ENCODE data around the gene EXOG.

EXOG gene

DNA sequence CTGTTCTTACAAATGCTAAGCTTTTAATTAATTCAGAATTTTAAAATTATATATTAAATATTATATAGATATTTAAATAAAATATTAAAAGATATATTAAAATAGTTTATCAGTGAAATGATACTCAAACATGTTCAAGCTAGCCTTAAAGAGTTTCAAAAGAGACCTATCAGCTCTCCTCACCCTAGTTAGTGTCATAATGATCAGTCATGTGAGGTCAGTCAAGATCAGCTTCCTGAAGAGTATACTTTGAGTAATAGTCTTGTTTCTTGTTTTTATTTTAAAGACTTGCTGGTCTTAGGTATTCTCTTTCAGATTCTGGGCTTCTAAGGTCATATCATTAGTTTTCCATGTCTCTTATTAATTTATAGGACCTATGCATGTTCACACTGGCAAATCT is 14.5 kb downstream of the EXOG start:
- DNase-seq (ENCODE audit: low spot score) = no peak

DNA sequence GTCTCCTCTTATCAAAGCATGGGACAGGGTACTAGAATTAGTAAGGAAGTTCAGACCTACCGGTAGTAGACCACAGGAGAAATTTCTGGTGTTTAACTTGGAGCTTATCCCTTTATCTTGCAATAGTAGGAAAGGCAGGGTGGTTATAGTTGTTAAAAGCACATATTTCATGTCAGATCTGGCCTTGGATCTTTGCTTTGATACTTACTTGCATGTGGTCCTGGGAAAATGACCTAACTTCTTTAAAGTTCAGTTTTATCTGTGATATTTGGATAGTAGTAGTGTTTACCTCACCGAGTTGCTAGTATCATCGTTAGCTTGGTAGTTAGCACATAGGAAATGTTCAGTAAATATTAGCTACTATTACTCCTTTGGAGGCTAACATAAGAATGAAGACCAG is 15.4 kb downstream of the EXOG start:
- DNase-seq (ENCODE audit: low spot score) = no peak

DNA sequence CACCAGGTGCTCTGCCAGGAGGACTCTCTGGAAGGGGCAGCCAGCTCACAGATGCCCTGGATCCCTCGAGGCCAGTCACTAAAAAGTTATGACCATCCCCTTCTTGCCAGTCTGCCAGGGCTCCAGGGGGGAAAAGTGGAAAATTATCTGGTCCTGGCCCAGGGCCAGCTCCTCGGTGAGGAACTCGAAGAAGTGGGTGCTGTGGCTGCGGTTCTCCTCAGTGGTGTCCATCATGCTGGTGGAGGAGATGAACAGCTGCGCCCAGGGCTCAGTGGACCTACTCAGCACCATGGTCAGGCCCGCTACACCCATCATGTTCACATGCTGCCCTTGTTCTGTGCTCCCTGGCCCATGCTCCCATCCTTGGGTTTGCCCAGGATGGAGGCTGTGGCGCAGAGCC is 19.2 kb downstream of the EXOG start:
- no peak for DNase-seq (ENCODE audit: low spot score)

DNA sequence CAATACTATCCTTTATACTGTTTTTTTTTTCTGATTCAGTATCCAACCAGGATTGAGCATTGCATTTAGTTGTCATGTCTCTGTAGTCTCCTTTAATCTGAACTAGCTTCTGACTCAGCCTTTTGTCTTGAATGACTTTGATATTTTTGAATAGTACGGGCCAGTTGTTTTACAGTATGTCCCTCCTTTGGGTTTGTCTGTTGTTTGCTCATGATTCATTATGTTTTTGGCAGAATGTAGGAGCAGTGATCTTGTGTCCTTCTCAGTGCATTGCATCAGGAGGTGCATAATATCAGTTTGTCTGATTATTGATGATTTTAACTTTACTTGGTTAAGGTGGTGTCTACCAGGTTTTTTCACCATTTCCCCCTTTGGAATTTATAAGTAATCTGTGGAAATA is 20.5 kb downstream of the EXOG start:
- no peak for DNase-seq (ENCODE audit: low spot score)

DNA sequence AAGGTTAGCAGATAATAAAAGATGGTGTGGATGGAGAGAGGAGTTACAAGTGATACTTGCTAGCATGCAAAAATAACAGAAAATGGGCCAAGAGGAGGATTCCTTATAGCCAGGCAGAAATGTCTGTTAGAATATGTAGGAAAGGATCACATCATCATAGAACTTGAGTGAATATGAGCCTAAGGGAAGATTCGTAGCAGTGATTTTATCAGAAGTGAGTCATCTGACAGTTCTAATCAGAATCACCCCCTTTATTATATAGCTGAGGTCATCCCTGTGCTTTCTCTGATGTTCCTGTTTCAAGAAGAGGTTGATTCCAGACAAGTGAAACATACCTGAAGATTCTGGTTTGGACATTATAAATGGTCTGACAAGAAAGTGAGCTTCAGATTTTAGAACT is 22.9 kb downstream of the EXOG start:
- peak; percentile 18 for DNase-seq (ENCODE audit: low spot score)

DNA sequence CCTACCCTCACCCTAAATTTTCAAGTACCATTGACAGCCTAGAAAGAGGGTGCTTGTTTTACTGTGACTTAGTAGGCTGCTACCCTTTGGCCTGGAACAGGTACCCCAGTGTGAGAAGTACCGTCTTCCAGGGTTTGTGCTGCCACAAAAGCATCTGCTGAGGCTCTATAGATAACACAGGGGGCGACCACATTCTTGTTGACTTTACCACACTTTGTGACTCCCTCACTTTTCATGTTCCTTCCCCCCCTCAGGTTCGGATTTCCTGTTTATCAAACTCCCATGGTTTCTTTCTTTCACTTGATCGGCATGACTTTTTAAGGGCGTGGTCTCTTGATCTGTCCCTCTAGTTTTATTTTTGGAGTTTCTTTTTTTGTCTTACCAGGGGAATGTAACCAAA is 23.5 kb downstream of the EXOG start:
- DNase-seq (ENCODE audit: low spot score) = no peak

DNA sequence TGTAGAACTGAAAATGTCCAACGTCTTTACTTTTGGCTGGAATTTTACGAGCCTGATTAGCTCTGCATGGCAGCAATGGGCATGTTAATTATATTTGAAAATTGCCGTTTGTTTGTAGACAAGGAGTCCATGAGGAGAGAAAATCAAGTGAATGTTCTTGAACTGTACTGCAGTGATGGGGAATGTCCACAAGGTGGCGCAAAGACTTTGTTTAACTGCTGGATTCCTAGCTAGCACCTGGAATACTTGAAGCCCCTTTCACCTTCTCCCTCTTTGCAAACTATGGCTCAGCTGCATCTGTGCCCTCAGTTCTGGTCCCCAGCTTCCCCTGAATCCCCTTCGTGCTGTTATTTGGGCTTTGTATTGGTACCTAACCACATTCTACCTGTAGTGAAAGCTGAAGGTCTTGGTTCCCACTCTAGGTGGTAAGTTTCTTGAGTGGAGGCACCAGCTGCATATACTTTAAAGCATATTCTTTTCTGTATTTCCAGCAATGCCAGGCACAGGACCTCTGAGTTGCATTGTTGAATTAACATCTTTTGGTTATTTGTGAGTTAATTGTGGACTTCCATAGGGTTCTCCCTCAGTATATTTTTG is 25.3 kb downstream of the EXOG start:
- peak; percentile 75 for DNase-seq (ENCODE audit: low spot score)

DNA sequence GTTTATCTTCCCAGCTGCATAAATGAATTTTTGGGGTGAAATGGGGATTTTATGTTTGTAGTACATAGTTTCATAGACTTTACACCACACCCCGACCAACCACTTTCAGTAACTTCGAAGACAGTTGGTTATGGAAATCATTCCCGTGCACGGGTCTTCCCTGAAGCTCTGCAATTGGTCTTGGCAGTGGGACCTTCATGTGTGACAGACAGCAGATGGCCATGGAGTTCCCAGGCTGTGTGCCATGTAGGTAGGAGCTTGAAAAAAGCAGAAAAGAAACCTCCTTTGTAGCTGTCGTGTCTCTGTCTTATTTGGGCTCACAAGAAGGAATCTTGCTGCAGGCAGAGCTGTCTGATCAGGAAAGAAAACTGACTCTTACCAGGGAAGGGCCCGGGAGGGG is 25.9 kb downstream of the EXOG start:
- no peak for DNase-seq (ENCODE audit: low spot score)

DNA sequence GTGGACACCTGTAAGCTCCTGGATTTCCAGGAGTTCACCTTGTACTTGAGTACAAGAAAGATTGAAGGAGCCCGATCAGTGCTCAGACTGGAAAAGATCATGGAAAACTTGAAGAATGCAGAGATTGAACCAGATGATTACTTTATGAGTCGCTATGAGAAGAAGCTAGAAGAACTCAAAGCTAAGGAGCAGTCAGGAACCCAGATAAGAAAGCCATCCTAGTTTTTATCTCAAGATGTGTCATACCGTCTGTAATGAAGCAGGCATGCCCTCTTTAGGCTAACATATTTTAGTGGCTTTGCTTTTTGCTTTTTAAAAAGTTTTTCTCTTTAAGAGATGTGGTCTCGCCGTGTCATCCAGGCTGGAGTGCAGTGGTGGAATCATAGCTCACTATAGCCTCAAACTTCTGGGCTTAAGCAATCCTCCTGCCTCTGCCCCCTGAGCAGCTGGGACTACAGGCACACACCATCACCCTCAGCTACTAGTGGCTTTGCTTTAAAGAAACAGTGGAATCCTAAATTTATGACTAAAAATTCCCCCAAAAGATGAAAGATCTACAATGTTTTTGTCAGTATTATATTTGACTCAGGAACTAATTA is 28.1 kb downstream of the EXOG start:
- no peak for DNase-seq (ENCODE audit: low spot score)

DNA sequence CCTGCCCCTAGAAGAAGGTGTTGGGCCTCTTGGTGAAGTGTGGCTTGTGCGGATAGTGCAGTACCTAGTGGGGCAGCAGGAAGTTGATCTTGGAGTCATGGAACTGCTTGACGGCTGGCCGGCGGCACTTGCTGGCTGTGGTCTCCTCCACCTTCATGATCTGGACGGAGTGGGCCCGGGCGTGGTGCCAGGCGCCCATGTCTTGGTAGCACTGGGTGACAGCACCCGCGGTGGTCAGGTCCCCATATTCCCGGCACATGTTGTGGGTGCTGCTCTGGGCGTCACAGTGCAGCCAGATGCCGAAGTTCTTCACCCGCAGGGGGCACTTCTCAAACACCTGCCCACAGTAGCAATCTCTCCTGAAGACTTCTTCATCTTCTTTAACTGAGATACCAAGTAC is 30.7 kb downstream of the EXOG start:
- DNase-seq (ENCODE audit: low spot score) = no peak

DNA sequence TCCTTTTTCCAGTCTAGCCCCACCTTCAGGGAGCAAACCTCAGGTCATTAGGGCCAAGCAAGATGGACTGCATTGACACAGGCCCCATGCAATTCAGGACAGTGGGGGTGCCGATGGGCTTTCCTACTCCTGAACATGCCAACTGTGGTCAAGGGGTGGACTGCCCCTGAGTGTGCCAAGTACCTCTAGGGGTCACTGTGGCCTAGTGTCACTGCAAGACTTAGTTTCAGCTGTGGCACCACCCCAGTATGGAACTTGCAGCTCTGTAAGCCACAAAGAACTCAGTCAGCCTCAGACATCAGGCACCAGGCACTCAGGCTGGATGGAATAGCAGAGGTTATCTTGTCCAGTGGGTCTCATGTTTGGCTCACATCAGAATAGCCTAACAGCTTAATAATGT is 32.3 kb downstream of the EXOG start:
- DNase-seq (ENCODE audit: low spot score) = no peak

DNA sequence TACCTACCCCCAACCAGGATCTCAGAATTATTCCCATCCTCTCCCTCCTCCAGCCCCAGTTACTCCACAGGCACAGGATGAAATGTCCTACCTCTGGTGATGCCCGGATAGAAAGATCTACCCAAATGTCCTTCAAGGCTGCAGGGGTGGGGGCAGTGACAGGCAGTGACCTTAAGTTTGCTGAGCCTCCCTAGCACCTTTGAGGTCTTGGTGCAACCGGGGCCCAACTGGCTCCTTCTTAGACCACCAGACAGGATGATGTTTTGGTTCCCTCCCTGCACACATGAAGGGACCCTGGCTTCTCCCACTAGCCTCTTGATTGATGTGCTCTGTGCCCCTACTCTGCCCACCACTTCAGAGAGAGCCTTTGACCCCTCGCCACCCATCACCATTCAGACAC is 36.4 kb downstream of the EXOG start:
- no peak for DNase-seq (ENCODE audit: low spot score)

DNA sequence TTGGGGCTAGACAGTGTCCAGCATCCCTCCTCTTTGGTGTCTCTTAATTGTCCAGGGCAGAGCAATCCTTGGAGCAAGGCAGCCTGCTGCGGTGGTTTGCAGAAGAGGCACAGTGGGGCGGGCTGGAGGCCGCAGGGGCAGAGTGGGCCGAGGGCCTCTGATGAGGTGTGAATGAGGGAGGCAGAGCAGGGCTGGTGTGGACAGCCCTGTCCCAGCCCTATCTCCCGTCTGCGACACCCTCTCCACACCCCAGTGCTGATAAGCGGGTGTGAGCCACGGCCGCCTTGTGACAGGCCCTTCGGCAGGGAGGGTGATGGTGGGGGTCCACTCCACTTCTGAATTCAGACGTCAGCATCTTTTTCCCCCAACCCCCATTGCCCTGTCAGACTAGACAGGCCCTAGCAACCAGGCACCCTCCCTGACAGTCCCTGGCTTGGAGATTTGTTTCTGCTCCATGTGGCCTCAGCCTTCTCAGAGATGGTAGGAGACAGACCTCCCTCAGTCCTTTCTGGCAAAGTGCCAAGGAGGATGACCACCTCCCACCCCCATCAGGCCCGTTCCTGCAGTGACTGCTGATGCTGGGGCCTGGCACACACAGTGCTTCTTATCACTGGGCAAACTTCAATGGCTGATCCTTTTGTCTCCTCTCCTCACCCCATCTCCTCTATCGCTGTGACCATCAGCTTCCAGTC is 37.3 kb downstream of the EXOG start:
- no peak for DNase-seq (ENCODE audit: low spot score)

DNA sequence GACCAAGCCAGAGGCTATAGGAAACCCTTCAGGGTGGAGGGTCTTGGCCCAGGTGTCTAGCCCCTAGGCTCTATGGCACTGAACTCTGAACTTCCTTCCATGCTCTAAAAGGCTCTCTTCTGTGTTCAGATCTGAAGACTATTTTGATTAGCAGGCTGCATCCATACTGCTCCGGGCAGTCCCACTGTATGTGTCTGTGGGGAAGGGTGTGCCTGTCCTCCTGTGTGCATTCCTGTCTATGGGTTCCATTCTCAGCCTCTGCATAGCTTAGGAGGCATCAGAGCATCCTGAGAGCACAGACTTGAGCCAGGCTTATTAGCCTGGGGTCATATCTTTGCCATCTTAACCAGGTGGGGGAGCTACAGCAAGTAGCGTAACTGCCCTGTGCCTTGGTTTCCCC is 38.0 kb downstream of the EXOG start:
- no peak for DNase-seq (ENCODE audit: low spot score)

DNA sequence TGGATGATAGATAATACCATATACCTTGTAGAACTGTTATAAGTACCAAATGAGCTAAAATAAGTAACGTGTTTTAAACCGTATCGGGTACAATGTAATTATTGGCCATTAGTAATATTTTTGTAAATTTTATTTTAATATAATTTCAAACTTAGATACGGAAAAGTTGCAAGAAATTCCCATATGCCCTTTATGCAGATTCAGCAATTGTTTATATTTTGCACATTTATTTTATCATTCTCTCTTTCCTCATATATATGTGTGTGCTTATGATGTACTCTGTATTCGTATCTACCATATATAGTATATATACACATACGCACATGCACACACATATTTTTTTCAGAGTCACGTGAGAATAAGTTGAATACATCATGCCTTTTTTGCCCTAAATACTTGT is 38.5 kb downstream of the EXOG start:
- DNase-seq (ENCODE audit: low spot score) = no peak

DNA sequence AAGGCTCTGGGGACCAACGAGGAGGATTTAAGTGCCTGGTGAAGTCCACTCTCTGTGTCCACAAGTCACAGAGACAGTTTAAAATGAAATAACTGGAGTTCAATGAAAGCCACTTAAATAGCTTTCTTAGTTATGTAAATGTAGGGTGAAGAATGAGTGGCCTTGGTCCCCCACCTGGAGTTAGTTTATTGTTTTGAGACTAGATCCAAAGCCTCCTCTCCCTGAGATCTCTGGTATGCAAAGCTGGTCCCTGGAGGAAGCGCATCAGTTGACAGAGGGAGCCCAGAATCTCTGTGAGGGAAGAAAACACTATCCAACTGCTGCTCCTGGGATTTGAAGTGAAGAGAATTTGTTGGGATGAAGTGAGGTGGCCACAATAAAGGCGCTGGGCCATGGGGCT is 40.5 kb downstream of the EXOG start:
- DNase-seq (ENCODE audit: low spot score) = no peak

DNA sequence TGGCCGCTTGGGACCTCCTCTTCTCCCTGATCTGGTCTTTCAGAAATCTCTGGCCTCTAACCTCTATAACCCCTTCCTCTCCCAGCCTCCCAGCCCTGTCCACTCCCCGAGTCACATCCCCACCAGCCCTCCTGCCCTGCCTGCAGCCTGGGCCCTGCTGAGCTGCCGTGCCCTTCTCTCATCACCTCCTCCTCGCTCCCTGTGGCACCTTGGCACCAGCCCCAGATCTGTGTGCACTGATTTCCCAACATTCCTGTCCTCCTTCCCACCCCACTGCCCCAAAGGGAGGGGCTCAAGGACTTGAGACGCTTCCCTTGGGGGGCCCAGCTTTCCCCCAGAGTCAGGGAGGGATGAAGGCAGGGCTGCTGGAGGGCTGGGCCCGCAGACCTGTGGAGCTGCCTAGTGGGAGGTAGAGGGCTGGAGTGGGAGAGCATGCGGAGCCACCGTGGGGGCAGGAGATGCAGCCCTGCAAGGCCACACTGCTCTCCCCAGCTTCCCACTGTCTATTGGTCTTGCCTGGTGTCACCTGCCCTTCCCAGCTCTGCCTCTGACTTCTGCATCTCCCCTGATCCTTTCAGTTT is 42.7 kb downstream of the EXOG start:
- DNase-seq (ENCODE audit: low spot score) = no peak

DNA sequence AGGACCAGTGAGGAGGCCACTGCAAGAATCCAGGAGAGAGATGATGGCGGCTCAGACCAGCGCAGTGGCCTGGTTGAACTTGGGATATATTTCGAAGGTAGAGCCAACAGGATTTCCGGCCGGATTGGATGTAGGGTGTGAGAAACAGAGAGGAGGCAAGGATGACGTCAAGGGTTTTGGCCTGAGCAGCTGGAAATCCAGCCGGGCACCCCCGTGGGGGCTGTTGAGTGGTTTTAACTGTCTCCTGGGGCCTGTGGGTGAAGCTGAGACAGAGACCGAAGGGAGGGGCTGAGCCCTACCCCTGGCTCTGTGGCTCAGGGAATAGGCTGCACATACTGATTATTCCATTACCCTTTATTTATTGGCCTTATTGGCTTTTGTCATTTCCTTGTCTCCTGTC is 45.7 kb downstream of the EXOG start:
- DNase-seq (ENCODE audit: low spot score) = no peak

DNA sequence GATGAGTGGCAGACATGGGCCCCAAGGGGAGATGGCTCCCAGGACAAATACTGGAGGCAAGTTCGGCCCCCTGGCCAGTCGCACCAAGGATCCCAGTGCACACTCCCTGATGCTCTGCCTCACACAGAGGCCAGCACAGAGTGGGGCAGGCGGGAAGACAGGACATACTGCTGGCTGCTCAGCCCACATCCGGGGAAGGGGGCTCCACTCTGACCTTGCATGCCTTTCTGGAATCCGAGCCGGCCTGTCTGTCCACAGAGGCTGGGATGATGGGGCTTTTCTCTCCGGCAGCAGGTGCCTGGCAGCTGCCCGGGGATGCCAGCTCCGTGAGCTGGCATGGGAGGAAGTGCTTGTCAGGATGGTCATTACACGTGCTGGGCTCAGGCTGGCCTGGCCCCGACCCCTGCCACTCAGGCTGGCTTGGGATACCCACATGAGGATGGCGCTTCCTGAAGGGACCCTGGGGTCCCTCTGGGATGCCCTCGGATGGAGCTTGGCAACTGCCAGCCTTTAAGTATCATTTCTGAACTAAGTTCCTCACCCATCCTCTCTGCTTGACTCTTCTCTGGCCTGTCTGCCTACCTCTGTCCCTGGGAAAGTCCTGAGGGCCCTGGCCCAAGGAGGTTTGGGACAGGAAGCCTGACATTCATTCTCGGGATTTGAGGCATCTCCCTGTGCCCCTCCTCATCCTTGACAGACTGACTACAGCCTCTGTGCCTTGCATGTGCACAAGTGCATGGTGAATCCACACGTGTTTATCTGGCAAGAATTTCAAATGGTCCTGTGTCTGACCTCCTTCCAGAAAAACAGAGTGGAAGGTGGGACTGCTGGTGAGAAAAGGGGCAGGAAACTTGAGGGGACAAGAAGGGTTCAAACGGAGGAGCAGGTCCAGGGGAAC is 46.5 kb downstream of the EXOG start:
- DNase-seq (ENCODE audit: low spot score) = no peak

DNA sequence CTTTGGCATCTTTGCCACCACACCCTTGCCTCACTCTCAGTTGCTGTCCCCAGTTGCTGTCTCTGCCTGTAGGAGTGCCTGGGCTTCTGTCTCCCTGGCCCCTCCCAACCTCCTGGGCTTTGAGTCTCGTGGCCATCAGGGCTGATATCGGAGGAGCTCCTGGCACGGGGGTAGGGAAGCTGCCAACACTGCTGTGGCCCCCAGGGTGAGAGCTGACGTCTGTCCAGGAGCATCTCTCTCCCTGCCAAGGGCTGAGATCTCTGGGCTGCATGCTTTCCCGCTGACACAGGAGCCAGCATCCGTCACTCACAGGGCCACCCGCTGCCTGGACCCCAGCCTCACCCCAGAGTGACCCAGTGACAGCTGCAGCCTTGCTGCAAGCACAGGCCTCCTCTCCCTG is 47.4 kb downstream of the EXOG start:
- no peak for DNase-seq (ENCODE audit: low spot score)

DNA sequence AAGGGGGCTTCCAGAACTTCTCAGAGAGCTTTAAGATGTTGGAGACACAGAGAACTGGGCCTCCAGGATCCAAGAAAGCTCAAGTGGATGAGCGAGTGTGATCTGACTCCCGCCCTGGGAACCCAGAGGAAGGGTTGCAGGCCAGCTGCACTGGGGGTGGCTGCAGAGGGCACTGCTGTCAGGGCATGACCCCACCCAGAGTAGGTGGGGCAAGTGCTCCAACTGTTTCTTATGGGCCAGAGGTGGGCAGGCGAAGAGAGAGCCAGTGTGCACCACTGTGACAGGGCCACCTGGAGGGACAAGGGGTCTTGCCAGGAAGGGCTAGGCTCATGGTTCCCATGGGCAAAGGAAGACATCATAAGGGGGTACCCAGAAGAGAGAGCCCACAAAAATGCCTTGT is 48.8 kb downstream of the EXOG start:
- no peak for DNase-seq (ENCODE audit: low spot score)

DNA sequence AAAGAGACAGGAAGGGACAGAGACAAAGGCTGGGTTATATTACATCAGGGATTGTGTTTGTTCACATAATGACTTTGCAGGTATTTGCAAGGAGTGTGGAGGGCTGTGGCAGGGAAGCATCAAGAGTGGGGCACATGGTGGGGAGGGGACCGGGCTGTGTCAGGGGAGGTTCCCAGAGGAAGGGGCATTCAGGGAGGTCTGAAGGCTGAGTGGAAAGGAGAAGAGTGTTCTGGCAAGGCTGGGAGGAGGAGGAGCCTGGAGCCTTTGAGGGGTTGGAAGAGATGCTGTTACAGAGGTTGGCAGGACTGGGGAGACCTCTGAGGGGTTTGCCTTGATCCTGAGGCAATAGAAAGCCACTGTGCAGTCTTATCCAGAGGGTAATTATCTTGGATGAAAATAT is 49.4 kb downstream of the EXOG start:
- no peak for DNase-seq (ENCODE audit: low spot score)

DNA sequence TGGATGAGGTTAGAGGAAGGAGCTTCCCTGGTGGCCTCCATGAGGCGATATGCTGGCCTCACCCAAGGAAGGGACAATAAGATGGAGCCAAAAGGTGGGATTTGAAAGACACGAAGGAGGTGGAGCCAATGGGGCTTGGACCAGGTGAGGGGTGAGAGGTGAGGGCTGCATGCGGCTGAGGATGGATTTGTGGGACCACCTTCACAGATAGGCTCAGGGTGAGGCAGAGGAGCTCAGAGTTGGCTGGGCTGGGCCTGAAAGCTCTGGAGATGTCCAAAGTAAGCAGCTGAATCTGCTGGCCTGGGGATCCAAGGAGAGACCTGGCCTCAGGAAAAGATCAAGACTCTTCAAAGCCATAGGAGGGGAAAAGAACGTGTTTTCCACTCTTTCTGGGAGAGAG is 49.8 kb downstream of the EXOG start:
- no peak for DNase-seq (ENCODE audit: low spot score)

Data from AG08395 (cell line).